ENCODE measurements around the gene ZNHIT6. TPM values are rescaled to one million over a fixed set of nuclear protein-coding genes. Genes with fewer than 3 reads are reported as not detected.

Gene ZNHIT6
- total and polyA plus RNA-seq, 9 donors: 12.0 to 23.6 (median 19.2) TPM

DNA sequence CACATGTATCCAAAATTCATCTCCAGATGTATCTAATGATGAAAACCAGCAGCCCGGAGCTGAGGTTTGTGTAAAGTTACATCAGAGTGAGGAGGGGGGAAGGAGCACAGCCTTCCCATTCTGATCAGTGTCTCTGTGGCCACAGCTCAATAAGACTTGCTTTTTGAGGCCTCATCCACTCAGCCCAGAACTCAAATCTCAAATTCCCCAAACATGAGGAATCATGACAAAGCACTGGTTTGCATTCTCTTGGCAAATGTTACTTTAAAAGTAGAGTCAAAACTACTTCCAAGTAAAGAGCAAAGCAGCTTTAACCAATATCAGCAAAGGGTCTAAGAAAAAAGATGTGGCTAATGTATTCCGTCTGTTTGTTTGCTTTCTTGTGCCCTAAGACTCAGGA, 96.8 kb downstream of the ZNHIT6 start:
- no peaks in the 10 kb centered on the region for H3K9me3 ChIP-seq (replicated peaks; ENCODE audit: control insufficient read depth, low read depth, low read length)
- H3K4me1 ChIP-seq (ENCODE audit: control insufficient read depth, insufficient read depth, low read length): peaks cover 32% of the 10 kb centered on the region
- H3K4me3 ChIP-seq (ENCODE audit: low read length): no peak overlapping the region
- DNase-seq: peak; percentile 95
- WGBS (ENCODE audit: insufficient coverage): no CpG with 5 or more reads among the region's 2 CpGs
- peak overlapping the region; percentile 88 for H3K27ac ChIP-seq (ENCODE audit: low read length)
- no peaks in the 10 kb centered on the region for H3K36me3 ChIP-seq (ENCODE audit: control insufficient read depth, insufficient read depth, low read length)
- H3K27me3 ChIP-seq (ENCODE audit: control insufficient read depth, insufficient read depth, low read length): no peaks in the 10 kb centered on the region

GRCh38 chr1:85609976-85610375, 98.3 kb downstream of the ZNHIT6 start:
- no peaks in the 10 kb centered on the region for H3K27me3 ChIP-seq (ENCODE audit: control insufficient read depth, insufficient read depth, low read length)
- H3K4me1 ChIP-seq (ENCODE audit: control insufficient read depth, insufficient read depth, low read length): peaks cover 22% of the 10 kb centered on the region
- no peak overlapping the region for H3K4me3 ChIP-seq (ENCODE audit: low read length)
- DNase-seq: no peak
- no peaks in the 10 kb centered on the region for H3K36me3 ChIP-seq (ENCODE audit: control insufficient read depth, insufficient read depth, low read length)
- no peak overlapping the region for H3K27ac ChIP-seq (ENCODE audit: low read length)
- no peaks in the 10 kb centered on the region for H3K9me3 ChIP-seq (replicated peaks; ENCODE audit: control insufficient read depth, low read depth, low read length)

GRCh38 chr1:85608851-85609250, 99.4 kb downstream of the ZNHIT6 start:
- Histone ChIP-seq H3K4me1 (ENCODE audit: control insufficient read depth, insufficient read depth, low read length) (peaks cover 22% of the 10 kb centered on the region), H3K36me3 (ENCODE audit: control insufficient read depth, insufficient read depth, low read length) (no peaks in the 10 kb centered on the region), H3K9me3 (replicated peaks; ENCODE audit: control insufficient read depth, low read depth, low read length) (no peaks in the 10 kb centered on the region), H3K4me3 (ENCODE audit: low read length) (no peak overlapping the region), H3K27me3 (ENCODE audit: control insufficient read depth, insufficient read depth, low read length) (no peaks in the 10 kb centered on the region), H3K27ac (ENCODE audit: low read length) (no peak overlapping the region)
- no peak for DNase-seq
- WGBS (ENCODE audit: insufficient coverage): no CpG with 5 or more reads among the region's 1 CpG

DNA sequence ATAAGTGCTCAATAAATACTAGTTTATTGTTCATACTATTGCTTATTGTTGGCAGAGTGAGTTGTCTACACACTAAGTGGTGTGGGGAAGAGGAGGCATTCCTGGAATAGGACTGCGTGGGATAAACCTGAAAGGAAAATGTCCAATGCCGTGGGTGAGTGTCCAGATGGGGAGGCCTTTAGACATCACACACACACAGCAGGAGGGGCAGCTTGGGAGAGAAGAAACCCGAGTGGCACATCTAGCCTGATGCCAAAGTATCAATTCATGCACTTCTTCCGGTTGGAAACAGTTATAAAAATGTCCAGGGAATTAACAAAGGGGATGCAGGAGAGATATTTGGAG, 100.3 kb downstream of the ZNHIT6 start:
- no peaks in the 10 kb centered on the region for H3K36me3 ChIP-seq (ENCODE audit: control insufficient read depth, insufficient read depth, low read length)
- no peak overlapping the region for H3K27ac ChIP-seq (ENCODE audit: low read length)
- WGBS (ENCODE audit: insufficient coverage): 57% methylated on average over 1 of the region's 4 CpGs
- peaks cover 20% of the 10 kb centered on the region for H3K4me1 ChIP-seq (ENCODE audit: control insufficient read depth, insufficient read depth, low read length)
- DNase-seq: no peak
- no peaks in the 10 kb centered on the region for H3K27me3 ChIP-seq (ENCODE audit: control insufficient read depth, insufficient read depth, low read length)
- H3K4me3 ChIP-seq (ENCODE audit: low read length): no peak overlapping the region
- H3K9me3 ChIP-seq (replicated peaks; ENCODE audit: control insufficient read depth, low read depth, low read length): no peaks in the 10 kb centered on the region

GRCh38 chr1:85607126-85607920, 100.9 kb downstream of the ZNHIT6 start:
- WGBS (ENCODE audit: insufficient coverage): 52% methylated on average over 5 of the region's 10 CpGs

GRCh38 chr1:85606414-85606800, 101.8 kb downstream of the ZNHIT6 start:
- DNase-seq: no peak
- H3K27me3 ChIP-seq (ENCODE audit: control insufficient read depth, insufficient read depth, low read length): no peaks in the 10 kb centered on the region
- no peaks in the 10 kb centered on the region for H3K9me3 ChIP-seq (replicated peaks; ENCODE audit: control insufficient read depth, low read depth, low read length)
- no peaks in the 10 kb centered on the region for H3K36me3 ChIP-seq (ENCODE audit: control insufficient read depth, insufficient read depth, low read length)
- H3K27ac ChIP-seq (ENCODE audit: low read length): no peak overlapping the region
- WGBS (ENCODE audit: insufficient coverage): 80% methylated on average over 1 of the region's 4 CpGs
- peaks cover 6% of the 10 kb centered on the region for H3K4me1 ChIP-seq (ENCODE audit: control insufficient read depth, insufficient read depth, low read length)
- no peak overlapping the region for H3K4me3 ChIP-seq (ENCODE audit: low read length)

More at GRCh38 chr1:85607126-85607920, 100.9 kb downstream of the ZNHIT6 start:
- H3K27ac ChIP-seq (ENCODE audit: low read length): no peak overlapping the region
- no peaks in the 10 kb centered on the region for H3K36me3 ChIP-seq (ENCODE audit: control insufficient read depth, insufficient read depth, low read length)
- H3K27me3 ChIP-seq (ENCODE audit: control insufficient read depth, insufficient read depth, low read length): no peaks in the 10 kb centered on the region
- no peak overlapping the region for H3K4me3 ChIP-seq (ENCODE audit: low read length)
- DNase-seq: no peak
- H3K9me3 ChIP-seq (replicated peaks; ENCODE audit: control insufficient read depth, low read depth, low read length): no peaks in the 10 kb centered on the region
- peaks cover 15% of the 10 kb centered on the region for H3K4me1 ChIP-seq (ENCODE audit: control insufficient read depth, insufficient read depth, low read length)

GRCh38 chr1:85605484-85606413, 102.5 kb downstream of the ZNHIT6 start:
- H3K27me3 ChIP-seq (ENCODE audit: control insufficient read depth, insufficient read depth, low read length): no peaks in the 10 kb centered on the region
- H3K36me3 ChIP-seq (ENCODE audit: control insufficient read depth, insufficient read depth, low read length): no peaks in the 10 kb centered on the region
- no peak overlapping the region for H3K4me3 ChIP-seq (ENCODE audit: low read length)
- WGBS (ENCODE audit: insufficient coverage): 94% methylated on average over 5 of the region's 8 CpGs
- H3K9me3 ChIP-seq (replicated peaks; ENCODE audit: control insufficient read depth, low read depth, low read length): no peaks in the 10 kb centered on the region
- DNase-seq: no peak
- H3K4me1 ChIP-seq (ENCODE audit: control insufficient read depth, insufficient read depth, low read length): no peaks in the 10 kb centered on the region
- no peak overlapping the region for H3K27ac ChIP-seq (ENCODE audit: low read length)

DNA sequence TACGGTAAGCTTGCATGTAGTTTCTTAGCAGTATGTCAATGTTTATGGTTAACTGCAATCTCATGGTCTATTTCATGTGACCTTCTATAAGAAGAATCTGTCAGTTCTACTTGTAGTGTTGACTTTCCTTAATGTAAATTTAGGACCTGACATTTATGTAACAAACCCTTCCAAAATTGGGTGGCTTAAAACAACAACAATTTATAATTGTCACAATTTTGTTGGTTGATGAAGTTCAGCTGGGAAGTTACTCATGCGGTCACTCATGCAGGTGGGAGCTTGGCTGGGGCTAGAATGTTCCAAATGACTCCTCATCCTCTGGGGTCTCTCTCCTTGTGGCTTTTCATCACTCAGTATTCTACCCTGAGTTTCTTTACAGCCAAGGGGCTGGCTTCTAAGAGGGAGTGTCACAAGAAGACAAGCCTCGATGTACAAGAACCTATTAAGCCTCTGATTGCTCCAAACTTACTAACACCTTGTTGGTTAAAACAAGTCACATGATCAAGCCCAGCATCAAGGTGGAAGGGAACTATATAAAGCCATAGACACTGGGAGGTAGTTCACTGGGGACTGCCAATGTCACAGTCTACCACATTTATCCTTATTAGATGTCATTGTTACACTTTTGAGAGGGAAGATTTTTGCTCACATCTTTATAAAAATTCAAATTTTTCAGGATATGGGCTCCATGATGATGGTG, 103.8 kb downstream of the ZNHIT6 start:
- Histone ChIP-seq H3K4me1 (ENCODE audit: control insufficient read depth, insufficient read depth, low read length) (no peaks in the 10 kb centered on the region), H3K4me3 (ENCODE audit: low read length) (no peak overlapping the region), H3K36me3 (ENCODE audit: control insufficient read depth, insufficient read depth, low read length) (no peaks in the 10 kb centered on the region), H3K9me3 (replicated peaks; ENCODE audit: control insufficient read depth, low read depth, low read length) (no peaks in the 10 kb centered on the region), H3K27ac (ENCODE audit: low read length) (no peak overlapping the region), H3K27me3 (ENCODE audit: control insufficient read depth, insufficient read depth, low read length) (no peaks in the 10 kb centered on the region)
- no CpG with 5 or more reads among the region's 3 CpGs for WGBS (ENCODE audit: insufficient coverage)
- no peak for DNase-seq

GRCh38 chr1:85603086-85603880, 105.0 kb downstream of the ZNHIT6 start:
- 69% methylated on average over 4 of the region's 7 CpGs for WGBS (ENCODE audit: insufficient coverage)
- no peak overlapping the region for H3K4me3 ChIP-seq (ENCODE audit: low read length)

More at GRCh38 chr1:85603086-85603880, 105.0 kb downstream of the ZNHIT6 start:
- H3K27ac ChIP-seq (ENCODE audit: low read length): no peak overlapping the region
- no peaks in the 10 kb centered on the region for H3K4me1 ChIP-seq (ENCODE audit: control insufficient read depth, insufficient read depth, low read length)
- H3K36me3 ChIP-seq (ENCODE audit: control insufficient read depth, insufficient read depth, low read length): no peaks in the 10 kb centered on the region
- H3K9me3 ChIP-seq (replicated peaks; ENCODE audit: control insufficient read depth, low read depth, low read length): no peaks in the 10 kb centered on the region
- H3K27me3 ChIP-seq (ENCODE audit: control insufficient read depth, insufficient read depth, low read length): no peaks in the 10 kb centered on the region
- DNase-seq: no peak
